GM19438 (cell line): Measurements from ENCODE around the gene MLC1.

Source experiments
- ATAC-seq: cut with Tn5 transposase; IDR thresholded peaks from one replicate; pipeline ENCODE4 v1.9.1; 2021; ENCODE audit warnings: low read depth; ENCODE audit not compliant: unreplicated experiment

MLC1 gene

DNA sequence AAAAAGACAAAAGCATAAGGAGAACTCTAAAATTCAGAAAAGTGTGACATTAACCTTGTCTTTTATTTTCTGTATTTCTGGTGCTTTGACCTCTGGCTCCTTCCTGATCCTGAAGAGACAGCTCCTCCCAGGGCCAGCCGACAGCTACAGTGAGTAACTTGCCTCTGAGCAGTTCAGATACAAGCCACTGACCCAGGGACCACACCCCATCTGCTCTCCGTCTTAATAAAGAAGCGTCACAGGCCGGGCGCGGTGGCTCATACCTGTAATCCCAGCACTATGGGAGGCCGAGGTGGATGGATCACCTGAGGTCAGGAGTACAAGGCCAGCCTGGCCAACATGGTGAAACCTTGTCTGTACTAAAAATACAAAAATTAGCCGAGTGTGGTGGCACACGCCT is 6.5 kb downstream of the MLC1 start:
- ATAC-seq: no peak

DNA sequence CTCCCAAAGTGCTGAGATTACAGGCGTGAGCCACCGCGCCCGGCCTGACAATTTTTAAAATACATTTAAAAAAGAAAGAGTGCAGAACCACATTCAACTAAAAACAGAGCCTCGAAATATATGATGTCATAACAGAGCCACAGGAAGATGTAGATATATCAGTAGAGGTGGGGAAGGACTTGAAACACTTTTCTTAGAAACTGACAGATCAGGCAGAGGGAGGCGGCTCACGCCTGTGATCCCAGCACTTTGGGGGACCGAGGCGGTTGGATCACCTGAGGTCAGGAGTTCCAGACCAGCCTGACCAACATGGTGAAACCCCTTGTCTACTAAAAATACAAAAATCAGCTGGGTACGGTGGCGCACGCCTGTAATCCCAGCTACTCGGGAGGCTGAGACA is 7.0 kb downstream of the MLC1 start:
- ATAC-seq: no peak

DNA sequence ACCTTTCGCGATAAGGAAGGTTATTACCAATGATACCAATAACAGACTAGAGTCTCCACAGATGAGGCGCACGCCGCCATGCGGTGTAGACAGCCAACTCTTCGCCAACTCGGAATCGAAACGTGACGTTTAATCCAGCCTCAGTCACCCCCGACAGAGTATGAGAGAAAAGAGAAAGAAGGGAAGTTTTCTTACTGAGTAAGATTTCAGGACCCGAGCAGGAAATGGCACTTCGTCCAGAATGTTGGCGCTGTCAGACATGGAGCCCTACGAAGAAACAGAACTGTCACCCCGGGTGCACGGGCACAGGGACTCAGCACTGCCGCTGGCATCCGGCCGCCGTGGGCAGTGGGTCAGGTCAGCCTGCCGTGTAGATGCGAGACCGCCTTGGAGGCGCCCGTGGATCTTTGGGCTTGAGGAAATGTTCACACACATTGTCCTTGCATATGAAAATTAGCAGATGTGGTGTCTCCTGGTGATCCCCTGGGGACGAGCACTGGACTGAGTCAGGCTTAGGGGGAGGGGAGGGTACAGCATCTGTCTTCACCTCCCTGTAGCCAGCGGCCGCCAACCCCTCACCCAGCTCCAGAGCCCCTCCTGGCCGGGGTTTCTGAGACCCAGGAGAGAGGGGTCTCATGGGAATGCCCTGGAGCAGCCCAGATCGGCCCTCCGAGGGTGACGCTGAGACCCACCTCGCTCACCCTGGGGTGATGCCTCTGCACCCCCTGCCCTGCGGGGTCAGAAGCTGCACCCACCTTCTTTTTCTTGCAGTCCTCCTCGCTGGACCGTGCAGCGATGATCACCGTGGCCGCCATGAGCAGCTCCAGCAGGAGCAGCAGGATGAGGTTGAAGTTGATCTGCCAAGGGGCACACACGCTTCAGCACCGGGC is 8.3 kb downstream of the MLC1 start:
- ATAC-seq: no peak

DNA sequence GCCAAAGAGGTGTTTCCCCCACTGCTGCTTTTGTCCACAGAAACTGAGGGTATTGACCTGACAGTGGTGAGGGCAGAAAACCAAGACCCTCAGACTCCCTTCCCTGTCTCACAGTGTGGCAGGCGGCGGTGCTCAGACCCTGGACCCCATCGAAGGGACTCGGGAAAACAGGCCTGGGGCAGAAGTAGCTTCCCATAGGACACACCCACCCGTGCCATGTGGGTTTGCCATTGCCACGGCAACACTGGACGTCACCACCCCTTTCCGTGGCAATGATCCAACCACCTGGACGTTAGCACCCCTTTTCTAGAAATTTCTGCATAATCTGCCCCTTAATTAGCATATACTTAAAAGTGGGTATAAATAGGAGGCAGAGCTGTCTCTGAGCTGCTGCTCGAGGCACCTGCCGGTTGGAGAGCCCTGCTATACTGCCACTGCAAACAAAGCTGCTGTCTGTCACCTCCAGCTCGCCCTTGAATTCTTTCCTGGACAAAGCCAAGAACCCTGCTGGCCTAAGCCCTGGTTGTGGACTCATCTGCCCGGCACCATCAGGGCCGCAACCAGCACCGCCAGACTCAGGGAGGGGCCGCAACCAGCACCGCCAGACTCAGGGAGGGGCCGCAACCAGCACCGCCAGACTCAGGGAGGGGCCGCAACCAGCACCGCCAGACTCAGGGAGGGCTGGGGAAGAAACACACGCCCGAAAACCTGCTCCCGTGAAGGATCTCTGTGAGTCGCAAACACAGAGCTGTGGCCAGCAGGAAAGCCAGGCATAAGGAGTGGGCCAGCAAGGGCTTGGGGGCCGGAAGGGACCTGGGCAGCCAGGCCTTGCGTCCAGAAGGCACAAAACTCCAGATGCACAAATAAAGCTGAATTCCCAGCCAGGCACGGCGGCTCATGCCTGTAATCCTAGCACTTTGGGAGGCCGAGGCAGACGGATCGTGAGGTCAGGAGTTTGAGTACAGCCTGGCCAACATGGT is 10.4 kb downstream of the MLC1 start:
- no peak for ATAC-seq

DNA sequence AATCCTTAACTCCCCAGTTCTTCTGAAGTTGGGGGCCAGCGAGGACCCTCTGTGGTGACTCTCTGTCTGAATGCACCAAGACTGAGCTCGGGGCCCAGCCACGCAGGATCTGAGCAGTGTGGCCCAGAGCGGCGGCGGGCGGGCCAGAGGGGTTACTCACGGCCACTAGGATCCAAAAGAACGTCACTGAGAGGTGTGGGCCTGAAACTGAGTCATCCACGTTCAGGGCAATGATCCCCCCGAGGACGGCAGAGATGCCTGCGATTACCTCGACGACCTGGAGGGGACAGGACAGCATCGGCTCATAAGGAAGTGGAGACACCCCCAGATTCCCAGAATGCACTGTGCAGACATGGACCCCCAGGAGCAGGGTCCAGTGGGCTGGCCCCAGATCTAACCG is 11.2 kb downstream of the MLC1 start:
- no peak for ATAC-seq

DNA sequence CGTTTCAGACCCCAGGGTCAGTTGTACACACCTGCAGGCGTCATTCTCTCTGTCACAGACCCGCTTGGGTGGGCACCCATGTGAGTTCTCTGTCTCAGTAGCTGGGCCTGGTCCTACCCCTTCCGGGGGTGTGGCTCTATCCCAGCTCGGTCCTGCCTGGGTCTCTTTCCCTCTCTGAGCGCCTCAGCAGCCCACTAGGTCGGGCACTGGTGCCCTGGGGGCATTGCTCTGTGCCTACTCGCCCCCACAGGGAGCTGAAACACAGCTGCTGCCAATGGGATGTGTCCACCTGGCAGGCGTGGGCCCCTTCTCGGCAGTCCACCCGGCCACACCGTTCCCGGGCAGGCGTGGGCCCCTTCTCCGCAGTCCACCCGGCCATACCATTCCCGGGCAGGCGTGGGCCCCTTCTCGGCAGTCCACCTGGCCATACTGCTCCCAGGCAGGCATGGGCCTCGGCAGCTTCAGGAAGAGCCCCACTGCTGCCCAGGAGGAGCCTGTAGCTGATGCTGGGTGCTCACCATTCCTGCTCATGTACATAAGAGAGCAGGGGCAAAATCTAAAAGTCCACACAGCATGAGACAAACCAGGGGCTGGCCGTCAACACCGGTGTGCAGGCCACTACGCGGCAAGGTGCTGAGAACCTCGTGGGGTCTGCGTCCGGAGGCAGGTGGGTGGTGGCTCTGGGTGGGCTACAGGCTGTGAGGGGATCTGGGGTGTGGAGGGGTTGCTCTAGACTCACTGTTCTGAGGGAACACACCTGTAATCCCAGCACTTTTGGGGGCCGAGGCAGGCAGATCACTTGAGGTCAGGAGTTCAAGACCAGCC is 12.3 kb downstream of the MLC1 start:
- ATAC-seq: no peak

DNA sequence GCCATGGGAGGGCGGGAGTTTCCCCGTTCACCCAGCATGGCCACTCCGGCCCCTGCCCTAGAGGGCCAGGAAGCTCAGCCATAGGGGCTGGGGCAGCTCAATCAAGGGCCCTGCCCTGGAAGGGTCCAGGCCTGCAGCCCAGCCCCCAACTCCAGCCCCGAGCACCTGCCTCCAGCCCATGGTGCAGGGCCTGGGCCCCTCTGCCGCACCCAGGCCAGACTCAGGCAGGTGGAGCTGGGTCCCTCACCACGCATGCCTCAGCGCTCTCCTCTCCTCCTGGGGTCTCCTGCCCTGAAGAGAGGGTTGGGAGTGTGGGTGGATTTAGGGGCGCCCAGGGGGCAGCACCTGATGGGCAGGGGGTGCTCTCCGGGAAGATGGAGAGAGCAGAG is 13.1 kb downstream of the MLC1 start:
- no peak for ATAC-seq

DNA sequence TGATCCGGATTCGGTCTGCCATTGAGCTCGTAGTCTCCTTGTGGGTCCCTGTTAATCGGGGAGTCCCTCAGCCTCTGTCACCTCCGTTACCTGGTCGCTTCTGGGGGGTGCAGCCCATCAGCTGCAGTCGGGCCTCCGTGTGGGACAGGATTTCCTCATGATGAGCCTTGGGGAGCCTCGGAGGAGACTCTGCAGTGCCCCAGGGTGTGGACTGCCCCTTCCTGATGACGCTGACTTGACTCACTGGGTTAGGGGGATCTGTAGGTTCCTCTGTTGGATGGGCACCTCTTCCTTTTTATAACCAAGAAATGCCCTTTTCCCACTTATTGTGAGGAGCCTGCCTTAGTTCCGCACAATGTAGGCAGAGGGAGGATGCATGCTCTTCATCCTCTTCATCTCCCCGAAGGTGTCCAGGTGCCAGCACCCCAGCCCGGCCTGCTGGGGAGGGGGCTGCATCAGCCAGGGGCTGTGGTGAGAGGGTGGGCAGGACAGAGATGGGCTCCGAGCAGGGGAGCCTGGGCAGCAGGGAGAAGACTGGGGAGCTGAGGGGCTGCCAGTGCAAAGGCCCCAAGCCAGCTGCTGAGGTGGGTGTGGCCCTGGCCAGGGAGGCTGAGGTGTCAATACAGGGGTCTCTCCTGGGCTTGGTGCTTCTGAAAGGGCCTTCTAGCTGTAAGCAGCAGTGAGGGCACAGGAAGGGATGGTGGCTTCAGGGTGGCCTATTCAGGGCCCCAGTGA is 13.6 kb downstream of the MLC1 start:
- ATAC-seq: no peak

DNA sequence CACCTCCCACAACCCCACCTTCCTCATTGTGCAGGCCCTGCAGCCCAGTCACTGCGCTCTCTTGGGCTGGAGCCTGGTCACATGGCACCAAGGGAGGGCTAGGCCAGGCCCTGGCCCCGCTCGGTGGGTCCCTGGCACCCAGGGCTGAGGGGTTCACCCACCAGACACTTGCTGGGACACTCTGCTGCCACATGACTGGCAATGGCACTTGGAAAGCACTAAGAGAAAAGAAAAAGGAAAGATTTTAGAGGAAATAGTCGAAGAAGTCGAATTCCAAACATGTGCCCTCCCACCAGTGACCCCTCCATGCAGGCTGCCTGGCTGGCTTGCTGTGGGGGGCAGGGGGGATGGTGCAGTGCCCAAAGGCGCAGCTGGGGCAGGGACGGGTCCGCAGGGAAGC is 14.9 kb downstream of the MLC1 start:
- ATAC-seq: no peak

DNA sequence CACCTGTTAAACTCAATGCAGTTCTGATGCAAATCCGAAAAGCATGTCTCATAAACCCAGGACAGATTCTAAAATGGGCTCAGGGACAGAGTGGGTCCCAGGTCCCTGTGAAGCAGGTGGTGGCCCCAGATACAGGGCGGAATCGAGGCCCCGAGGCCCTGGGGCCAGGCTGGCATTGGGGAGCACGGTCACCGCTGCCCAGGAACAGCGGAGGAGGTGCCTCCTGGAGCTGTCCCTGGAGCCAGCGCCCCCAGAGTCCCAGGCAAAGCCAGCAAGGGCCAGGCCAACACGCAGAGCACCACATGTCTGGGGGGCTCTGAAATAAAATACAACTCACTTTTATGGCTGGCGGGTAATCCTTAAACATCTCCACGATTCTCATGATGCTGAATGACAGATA is 17.1 kb downstream of the MLC1 start:
- ATAC-seq: no peak

DNA sequence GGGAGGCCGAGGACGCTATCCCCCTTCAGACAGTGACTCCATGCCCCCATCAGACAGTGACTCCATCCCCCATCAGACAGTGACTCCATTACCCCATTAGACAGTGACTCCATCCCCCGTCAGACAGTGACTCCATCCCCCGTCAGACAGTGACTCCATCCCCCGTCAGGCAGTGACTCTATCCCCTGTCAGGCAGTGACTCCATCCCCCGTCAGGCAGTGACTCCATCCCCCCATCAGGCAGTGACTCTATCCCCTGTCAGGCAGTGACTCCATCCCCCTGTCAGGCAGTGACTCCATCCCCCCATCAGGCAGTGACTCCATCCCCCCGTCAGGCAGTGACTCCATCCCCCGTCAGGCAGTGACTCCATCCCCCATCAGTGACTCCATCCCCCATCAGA is 18.0 kb downstream of the MLC1 start:
- ATAC-seq: no peak

DNA sequence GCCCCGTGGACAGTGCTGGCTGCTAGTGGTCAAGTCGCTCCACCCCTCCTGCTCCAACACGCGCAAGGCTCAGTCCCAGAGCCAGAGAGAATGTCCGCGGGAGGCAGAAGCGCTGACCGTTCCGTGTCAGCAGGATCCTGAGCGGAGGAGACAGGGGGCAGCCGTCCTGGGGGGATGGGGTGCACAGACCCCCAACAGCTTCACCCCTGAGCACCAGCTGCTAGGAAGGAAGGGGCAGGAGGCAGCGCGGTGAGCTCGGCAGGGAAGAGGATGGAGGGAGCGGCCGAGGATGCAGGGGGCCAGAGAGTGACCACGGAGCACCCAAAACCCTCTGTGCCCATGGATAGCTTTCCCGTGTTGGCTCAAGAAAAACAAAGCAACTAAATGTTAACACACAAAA is 20.8 kb downstream of the MLC1 start:
- ATAC-seq: no peak

DNA sequence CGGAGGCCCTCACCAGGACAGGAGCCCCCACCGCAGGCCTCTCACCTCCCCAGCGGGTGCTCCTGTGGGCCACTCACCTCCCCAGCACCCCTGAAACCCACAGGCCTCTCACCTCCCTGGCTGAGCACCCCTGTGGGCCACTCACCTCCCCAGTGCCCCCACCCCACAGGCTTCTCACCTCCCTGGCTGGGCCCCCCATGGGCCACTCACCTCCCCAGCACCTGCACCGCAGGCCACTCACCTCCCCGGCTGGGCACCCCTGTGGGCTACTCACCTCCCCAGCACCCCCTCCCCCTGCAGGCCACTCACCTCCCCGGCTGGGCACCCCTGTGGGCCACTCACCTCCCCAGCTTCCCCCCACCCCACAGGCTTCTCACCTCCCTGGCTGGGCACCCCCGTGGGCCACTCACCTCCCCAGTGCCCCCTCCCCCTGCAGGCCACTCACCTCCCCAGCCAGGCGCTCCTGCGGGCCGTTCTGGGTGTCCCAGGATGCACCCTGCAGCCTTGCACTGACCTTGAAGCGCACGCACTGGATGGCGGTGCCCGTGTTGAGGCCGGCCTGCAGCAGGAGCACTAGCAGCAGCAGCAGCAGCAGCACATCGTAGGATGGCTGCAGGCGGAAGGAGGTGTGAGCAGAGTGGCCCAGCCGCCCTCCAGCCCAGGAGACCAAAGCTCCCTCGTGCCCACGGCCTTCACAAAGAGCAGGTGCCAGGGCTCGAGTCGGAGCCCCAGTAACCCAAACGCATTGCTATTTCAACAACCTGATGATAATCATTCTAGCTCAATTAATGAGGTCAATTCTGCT is 21.4 kb downstream of the MLC1 start:
- no peak for ATAC-seq

DNA sequence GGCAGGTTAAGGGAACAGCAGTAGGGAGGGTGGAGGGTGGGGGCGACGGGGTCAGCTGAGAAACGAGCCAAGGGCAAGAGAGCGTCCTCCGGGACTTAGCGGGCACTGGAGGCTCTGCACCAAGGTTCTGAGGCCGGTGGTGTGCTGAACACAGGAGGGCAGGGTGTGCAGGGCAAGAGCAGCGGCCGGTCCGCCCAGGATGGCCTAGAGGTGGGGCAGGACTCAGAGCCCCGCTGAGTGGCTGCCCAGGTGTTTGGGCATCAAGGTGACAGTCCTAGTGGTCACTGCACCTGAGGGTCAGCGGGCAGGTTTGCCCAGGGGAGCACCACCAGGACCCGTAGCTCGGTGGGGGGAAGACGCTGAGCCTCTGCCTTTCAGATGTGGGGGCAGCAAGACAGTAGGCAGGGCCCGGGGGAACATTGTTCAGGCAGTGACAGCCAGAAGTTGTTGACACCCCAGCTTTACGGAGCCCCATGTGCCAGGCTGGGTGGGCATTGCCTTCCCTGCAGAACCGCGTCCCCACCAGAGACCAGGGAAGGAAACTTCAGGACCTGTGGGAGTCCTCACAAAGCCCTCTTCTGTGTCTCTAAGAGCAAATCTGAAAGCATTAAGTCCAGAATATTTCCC is 22.6 kb downstream of the MLC1 start:
- no peak for ATAC-seq

DNA sequence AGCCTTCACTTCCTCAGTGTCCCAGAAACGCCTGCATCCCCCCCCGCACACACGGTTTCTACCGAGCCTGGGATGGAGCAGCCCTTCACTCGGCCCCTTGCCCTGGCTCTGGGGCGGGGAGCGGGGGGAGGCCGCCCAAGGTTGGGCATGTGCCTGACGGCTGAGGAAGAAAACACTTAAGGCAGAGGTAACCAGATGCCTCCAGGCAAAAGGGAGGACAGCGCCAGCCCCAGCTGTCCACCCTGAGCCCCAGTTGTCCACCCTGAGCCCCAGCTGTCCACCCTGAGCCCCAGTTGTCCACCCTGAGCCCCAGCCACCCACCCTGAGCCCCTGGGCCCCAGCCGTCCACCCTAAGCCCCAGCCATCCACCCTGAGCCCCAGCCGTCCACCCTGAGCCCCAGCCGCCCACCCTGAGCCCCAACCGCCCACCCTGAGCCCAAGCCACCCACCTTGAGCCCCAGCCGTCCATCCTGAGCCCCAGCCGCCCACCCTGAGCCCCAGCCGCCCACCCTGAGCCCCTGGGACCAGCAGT is 23.3 kb downstream of the MLC1 start:
- no peak for ATAC-seq

DNA sequence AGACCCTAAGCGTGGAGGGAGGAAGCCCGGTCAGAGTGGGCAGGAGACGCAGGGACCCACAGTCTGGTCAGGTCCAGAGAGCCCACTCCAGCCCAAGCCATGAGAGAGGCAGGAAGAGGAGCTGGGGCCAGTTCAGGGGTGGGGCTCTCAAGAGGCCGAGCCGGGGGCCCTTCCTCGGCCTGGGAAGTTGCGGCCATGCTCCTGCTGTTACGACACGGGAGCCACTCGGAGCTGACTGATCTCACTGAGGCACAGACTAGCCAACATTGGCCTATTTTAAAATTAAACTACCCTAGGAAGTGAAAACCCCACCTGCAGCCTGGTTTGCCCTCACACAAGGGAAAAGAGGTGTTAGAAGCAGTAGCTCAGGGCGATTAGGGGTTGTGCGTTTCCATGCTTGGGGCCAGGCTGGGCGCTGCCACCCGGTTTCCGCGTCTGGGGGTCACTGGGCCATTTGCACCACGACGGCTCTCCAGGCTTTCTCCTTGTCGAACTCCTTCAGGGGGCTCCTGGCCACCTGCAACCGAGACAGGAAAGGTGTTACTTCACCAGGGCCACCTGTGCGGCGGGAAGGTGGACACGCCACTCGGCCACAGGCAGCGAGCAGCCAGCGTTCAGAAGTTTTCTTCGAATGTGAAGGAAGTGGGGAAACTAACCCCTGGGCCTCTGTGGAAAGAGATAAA is 23.9 kb downstream of the MLC1 start:
- no peak for ATAC-seq

DNA sequence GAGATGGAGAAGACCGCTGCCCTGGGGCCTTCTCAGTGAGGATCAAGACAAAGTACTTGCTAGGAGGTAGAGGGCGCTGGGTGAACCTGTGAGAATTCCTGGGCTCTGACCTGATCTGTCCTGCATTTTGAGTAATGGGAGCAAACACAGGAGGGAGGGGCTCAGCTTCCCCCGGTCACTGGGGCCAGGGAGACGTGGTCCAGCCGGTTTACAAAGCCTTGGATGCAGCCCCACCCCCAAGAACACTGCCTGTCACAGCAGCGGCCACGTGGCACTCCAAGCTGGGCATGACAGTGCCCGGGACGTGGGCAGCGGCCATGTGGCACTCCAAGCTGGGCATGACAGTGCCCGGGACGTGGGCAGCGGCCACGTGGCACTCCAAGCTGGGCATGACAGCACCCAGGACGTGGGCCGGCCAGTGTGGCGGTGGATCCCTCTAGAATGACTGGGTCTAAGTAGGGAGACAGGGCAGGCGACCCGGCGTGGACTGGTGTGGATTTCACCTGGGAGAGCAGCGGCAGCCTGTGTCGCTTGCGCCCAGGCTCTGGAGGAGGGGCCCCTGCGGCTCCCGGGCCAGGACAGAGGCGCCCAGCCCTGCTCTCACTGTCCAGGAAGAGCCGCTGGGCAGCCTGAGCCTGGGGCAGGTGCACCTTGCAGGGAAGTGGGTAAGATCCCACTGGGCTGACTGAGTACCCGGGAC is 24.6 kb downstream of the MLC1 start:
- ATAC-seq: no peak
